WTC11 (cell line): ENCODE data around the gene SIX2.

Experiments used
- CTCF ChIP-seq: fragments of 200-600 bp; IDR thresholded peaks from 2 replicates; pipeline ENCODE4 v1.8.0; 2022; ENCODE audit warnings: antibody characterized with exemption
- E2F5 ChIP-seq: sonication (generic); formaldehyde crosslinking; IDR thresholded peaks from 2 replicates; pipeline ENCODE4 v1.8.1; 2022; ENCODE audit warnings: mild to moderate bottlenecking, moderate library complexity, missing genetic modification reagents
- FOXP1 ChIP-seq: sonication (generic); formaldehyde crosslinking; IDR thresholded peaks from 2 replicates; pipeline ENCODE4 v1.8.0; 2022; ENCODE audit warnings: missing genetic modification reagents, mild to moderate bottlenecking, moderate library complexity, borderline replicate concordance
- JUN ChIP-seq: sonication (generic); formaldehyde crosslinking; IDR thresholded peaks from 2 replicates; pipeline ENCODE4 v1.8.0; 2023; ENCODE audit warnings: mild to moderate bottlenecking, missing genetic modification reagents
- MYBL2 ChIP-seq: sonication (generic); formaldehyde crosslinking; IDR thresholded peaks from 2 replicates; pipeline ENCODE4 v1.8.1; 2023; ENCODE audit warnings: mild to moderate bottlenecking, moderate library complexity, missing genetic modification reagents
- NR1H2 ChIP-seq: sonication (generic); formaldehyde crosslinking; IDR thresholded peaks from 2 replicates; pipeline ENCODE4 v1.9.0; 2021; ENCODE audit warnings: mild to moderate bottlenecking, moderate library complexity, missing genetic modification reagents
- OVOL2 ChIP-seq: fragments of 250-450 bp; sonication (Bioruptor Pico); IDR thresholded peaks from 2 replicates; pipeline ENCODE4 v1.9.0; 2021; ENCODE audit warnings: mild to moderate bottlenecking, borderline replicate concordance
- SMAD3 ChIP-seq: sonication (generic); formaldehyde crosslinking; IDR thresholded peaks from 2 replicates; pipeline ENCODE4 v1.8.0; 2022; ENCODE audit warnings: missing genetic modification reagents, mild to moderate bottlenecking, borderline replicate concordance
- USF1 ChIP-seq: sonication (generic); formaldehyde crosslinking; IDR thresholded peaks from 2 replicates; pipeline ENCODE4 v1.8.0; 2022; ENCODE audit warnings: mild to moderate bottlenecking, missing genetic modification reagents
- ZBTB21 ChIP-seq: sonication (generic); formaldehyde crosslinking; IDR thresholded peaks from 2 replicates; pipeline ENCODE4 v1.8.1; 2023; ENCODE audit warnings: mild to moderate bottlenecking, missing genetic modification reagents, borderline replicate concordance
- TF ChIP-seq, protein P1 (sequence below): sonication (generic); formaldehyde crosslinking; IDR thresholded peaks from 2 replicates; pipeline ENCODE4 v1.8.1; 2023; ENCODE audit warnings: mild to moderate bottlenecking, missing genetic modification reagents, moderate library complexity
- TF ChIP-seq, protein P2 (sequence below): fragments of 250-450 bp; sonication (Bioruptor Pico); IDR thresholded peaks from 2 replicates; pipeline ENCODE4 v1.9.0; 2021; ENCODE audit warnings: moderate library complexity, mild to moderate bottlenecking, inconsistent platforms, borderline replicate concordance

DNA sequence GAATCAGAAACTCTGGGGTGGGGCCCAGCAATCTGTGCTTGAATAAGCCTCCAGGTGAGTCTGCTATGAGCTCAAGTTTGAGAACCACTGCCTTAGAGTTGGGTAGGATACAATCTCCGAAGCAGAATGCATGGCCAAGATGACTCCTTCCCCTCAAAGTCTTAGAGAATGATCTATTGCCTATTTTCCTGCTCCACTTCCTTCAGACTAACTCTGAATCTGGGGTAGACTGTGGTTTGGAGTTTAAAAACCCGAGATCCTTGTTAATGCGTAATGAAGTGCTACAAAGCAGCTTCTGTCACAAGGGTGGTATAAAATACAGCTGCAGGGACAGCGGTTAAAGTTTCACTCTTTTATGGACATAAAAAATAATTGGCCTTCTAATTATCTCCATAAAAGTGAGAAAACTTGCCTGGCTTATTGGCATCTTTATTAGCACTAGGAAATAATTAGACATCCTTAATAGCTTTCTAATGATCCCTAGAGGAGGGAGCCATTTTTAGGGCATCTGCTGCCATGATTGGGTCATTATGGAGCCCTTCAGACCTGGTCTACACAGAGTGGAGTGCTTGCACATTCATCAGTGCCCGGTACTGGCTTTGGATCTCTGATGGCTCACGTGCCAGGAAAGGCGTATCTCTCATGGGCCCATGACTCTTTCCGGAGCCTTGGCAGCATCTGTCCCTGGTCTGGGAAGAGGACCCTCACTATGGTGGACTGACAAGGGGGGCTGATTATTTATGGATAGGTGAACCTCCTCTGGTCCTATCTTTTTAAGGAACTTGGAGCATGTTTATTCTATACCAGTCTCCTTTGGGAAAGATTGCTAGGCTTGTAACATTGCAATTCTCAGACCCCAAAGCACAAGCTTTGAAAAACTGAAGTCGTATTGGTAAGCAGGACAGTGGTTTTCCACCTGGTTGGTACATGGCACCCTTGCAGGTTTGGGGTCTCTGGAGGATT lies 28.2 kb downstream of the SIX2 start:
- no peak for TF ChIP-seq SMAD3
- no peak for TF ChIP-seq USF1 (CRISPR knock-in tag)
- no peak for TF ChIP-seq E2F5 (CRISPR knock-in tag)
- no peak for TF ChIP-seq NR1H2
- no peak for TF ChIP-seq CTCF
- TF ChIP-seq, protein P1, sequence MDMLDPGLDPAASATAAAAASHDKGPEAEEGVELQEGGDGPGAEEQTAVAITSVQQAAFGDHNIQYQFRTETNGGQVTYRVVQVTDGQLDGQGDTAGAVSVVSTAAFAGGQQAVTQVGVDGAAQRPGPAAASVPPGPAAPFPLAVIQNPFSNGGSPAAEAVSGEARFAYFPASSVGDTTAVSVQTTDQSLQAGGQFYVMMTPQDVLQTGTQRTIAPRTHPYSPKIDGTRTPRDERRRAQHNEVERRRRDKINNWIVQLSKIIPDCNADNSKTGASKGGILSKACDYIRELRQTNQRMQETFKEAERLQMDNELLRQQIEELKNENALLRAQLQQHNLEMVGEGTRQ (CRISPR knock-in tag): no peak
- no peak for TF ChIP-seq OVOL2 (CRISPR knock-in tag)
- TF ChIP-seq MYBL2 (CRISPR knock-in tag): no peak
- TF ChIP-seq JUN (CRISPR knock-in tag): no peak
- TF ChIP-seq FOXP1: no peak
- TF ChIP-seq, protein P2, sequence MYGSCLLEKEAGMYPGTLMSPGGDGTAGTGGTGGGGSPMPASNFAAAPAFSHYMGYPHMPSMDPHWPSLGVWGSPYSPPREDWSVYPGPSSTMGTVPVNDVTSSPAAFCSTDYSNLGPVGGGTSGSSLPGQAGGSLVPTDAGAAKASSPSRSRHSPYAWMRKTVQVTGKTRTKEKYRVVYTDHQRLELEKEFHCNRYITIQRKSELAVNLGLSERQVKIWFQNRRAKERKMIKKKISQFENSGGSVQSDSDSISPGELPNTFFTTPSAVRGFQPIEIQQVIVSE (CRISPR knock-in tag): no peak
- no peak for TF ChIP-seq ZBTB21 (CRISPR knock-in tag)
